B cell (primary cell): ENCODE data around the gene ESPN. TPM values are rescaled to one million over a fixed set of nuclear protein-coding genes. Genes with fewer than 3 reads are reported as not detected.

Experiments
- ATAC-seq: fragments of 200-7000 bp; cut with Tn5 transposase; one replicate; pipeline ENCODE4 v1.10.0; 2021; ENCODE audit warnings: low read depth, mild to moderate bottlenecking, moderate number of reproducible peaks, moderate library complexity
- CTCF ChIA-PET: fragments of 350-600 bp; sonication (Branson Sonifier 250); formaldehyde crosslinking; loops from one replicate; lab custom pipeline; 2021; ENCODE audit warnings: antibody characterized with exemption, inconsistent platforms; lab: Charles Lee
- POLR2A ChIA-PET: fragments of 350-600 bp; sonication (Branson Sonifier 250); formaldehyde crosslinking; loops from one replicate; lab custom pipeline; 2021; ENCODE audit warnings: antibody characterized with exemption; lab: Charles Lee
- DNase-seq: peaks from one replicate; pipeline ENCODE4 v3.0.0; 2013
- H2AFZ ChIP-seq: 2 replicates; pipeline ENCODE4 v1.6.1; 2012; ENCODE audit warnings: mild to moderate bottlenecking, low read depth, low read length; ENCODE audit not compliant: insufficient read depth, poor library complexity, severe bottlenecking
- H3K27ac ChIP-seq, 2 donors: 1 replicate in 1 of 2; 2 replicates in 1 of 2; pipeline ENCODE4 v1.5.1; 2012 to 2013; ENCODE audit warnings: low read length in 2 of 2, mild to moderate bottlenecking in 2 of 2, moderate library complexity in 1 of 2
- H3K27me3 ChIP-seq, 4 experiments: fragments of 200-600 bp in 1 of 4; sonication (generic) in 1 of 4; replicated peaks in 1 of 4; 1 replicate in 2 of 4; 2 replicates in 2 of 4; pipeline versions ENCODE4 v1.6.1 to v1.7.0; 2013 to 2016; ENCODE audit warnings: low read length in 3 of 4, mild to moderate bottlenecking in 2 of 4, mixed read lengths in 1 of 4, moderate library complexity in 1 of 4; ENCODE audit not compliant: insufficient read depth in 4 of 4, control insufficient read depth in 3 of 4; ENCODE audit errors: control extremely low read depth in 1 of 4
- H3K36me3 ChIP-seq, 2 experiments: replicated peaks in 1 of 2; 1 replicate in 1 of 2; 2 replicates in 1 of 2; pipeline versions ENCODE4 v1.6.1 to v1.7.1; 2013; ENCODE audit warnings: low read length in 1 of 2; ENCODE audit not compliant: insufficient read depth in 2 of 2, control insufficient read depth in 1 of 2; ENCODE audit errors: control extremely low read depth in 1 of 2, extremely low read depth in 1 of 2
- H3K4me1 ChIP-seq, 2 donors: fragments of 200-600 bp in 1 of 2; sonication (generic) in 1 of 2; 1 replicate in 1 of 2; 2 replicates in 1 of 2; pipeline versions ENCODE4 v1.5.1 to v1.6.1; 2013 to 2017; ENCODE audit warnings: low read length in 2 of 2; ENCODE audit not compliant: control insufficient read depth in 2 of 2, insufficient read depth in 2 of 2
- H3K4me2 ChIP-seq: replicated peaks from 2 replicates; pipeline ENCODE3; 2012; ENCODE audit warnings: mild to moderate bottlenecking, low read depth, low read length; ENCODE audit not compliant: poor library complexity, severe bottlenecking
- H3K4me3 ChIP-seq, 5 experiments: fragments of 200-600 bp in 1 of 5; sonication (generic) in 1 of 5; 1 replicate in 3 of 5; 2 replicates in 2 of 5; pipeline versions ENCODE4 v1.5.1 to v1.7.0; 2011 to 2016; ENCODE audit warnings: low read length in 4 of 5, mild to moderate bottlenecking in 4 of 5, low read depth in 2 of 5, control low read depth in 1 of 5, moderate library complexity in 1 of 5; ENCODE audit not compliant: insufficient read depth in 1 of 5; ENCODE audit errors: control extremely low read depth in 1 of 5, extremely low read depth in 1 of 5
- H3K79me2 ChIP-seq: fragments of 200-600 bp; sonication (generic); one replicate; pipeline ENCODE4 v1.6.0; 2016; ENCODE audit warnings: low read length; ENCODE audit not compliant: control insufficient read depth, insufficient read depth
- H3K9ac ChIP-seq: fragments of 200-600 bp; sonication (generic); 2 replicates; pipeline ENCODE4 v1.6.1; 2017; ENCODE audit warnings: mild to moderate bottlenecking, low read length, moderate library complexity
- H3K9me3 ChIP-seq, 3 donors: one replicate each; pipeline versions ENCODE4 v1.6.1 to v1.7.1; 2013; ENCODE audit warnings: low read length in 2 of 3; ENCODE audit not compliant: control insufficient read depth in 2 of 3, insufficient read depth in 1 of 3; ENCODE audit errors: control extremely low read depth in 1 of 3
- H4K20me1 ChIP-seq: 2 replicates; pipeline ENCODE4 v1.6.0; 2012; ENCODE audit warnings: mild to moderate bottlenecking, low read length; ENCODE audit not compliant: insufficient read depth, control insufficient read depth, poor library complexity, severe bottlenecking
- H3K27ac Mint-ChIP-seq: one replicate; pipeline ENCODE4 v1.8.0; 2021; ENCODE audit warnings: mixed read lengths
- H3K27me3 Mint-ChIP-seq: one replicate; pipeline ENCODE4 v1.8.0; 2021; ENCODE audit warnings: mixed read lengths
- H3K4me1 Mint-ChIP-seq: one replicate; pipeline ENCODE4 v1.8.0; 2021; ENCODE audit warnings: mixed read lengths
- H3K4me3 Mint-ChIP-seq: one replicate; pipeline ENCODE4 v1.8.0; 2021; ENCODE audit warnings: mixed read lengths
- H3K9me3 Mint-ChIP-seq: one replicate; pipeline ENCODE4 v1.8.0; 2022; ENCODE audit warnings: mixed read lengths; ENCODE audit not compliant: insufficient read depth
- EZH2 ChIP-seq: IDR thresholded peaks from 2 replicates; pipeline ENCODE4 v1.6.1; 2012; ENCODE audit warnings: borderline replicate concordance, low read depth, mild to moderate bottlenecking, moderate library complexity, low read length; ENCODE audit not compliant: insufficient read depth, poor library complexity, severe bottlenecking
- WGBS: methylation state at CpG from one replicate; pipeline ENCODE4 v1.1.5; 2013; ENCODE audit warnings: missing lambda C conversion rate; ENCODE audit not compliant: insufficient coverage; 5-methylcytosine and 5-hydroxymethylcytosine counted together
- intact Hi-C: fragments of 100-400 bp; cut with micrococcal nuclease; formaldehyde crosslinking; loops from one replicate; pipeline ENCODE4 v1.10.0; 2022
- polyA plus RNA-seq: library from polyadenylated mRNA; depleted of rRNA; stranded (reverse); fragments of >200 nt; gene quantifications from 2 replicates; pipeline ENCODE4 v1.2.3, GENCODE V29; 2012
- total RNA-seq, 2 donors: library from RNA; stranded (reverse); fragments of 120-200 nt in 1 of 2; gene quantifications; 1 replicate in 1 of 2; 2 replicates in 1 of 2; pipeline versions ENCODE4 v1.2.3 to v1.2.4, GENCODE V29; 2013 to 2022
- TF ChIP-seq, protein P1 (sequence below): fragments of 200-600 bp; IDR thresholded peaks from one replicate; pipeline ENCODE4 v1.8.0; 2022; ENCODE audit warnings: antibody characterized with exemption, mild to moderate bottlenecking

Gene ESPN
- total and polyA plus RNA-seq, 2 donors (not counting 1 experiment from before 2014, with no cell fraction given) = 0.19 to 0.25 TPM

DNA sequence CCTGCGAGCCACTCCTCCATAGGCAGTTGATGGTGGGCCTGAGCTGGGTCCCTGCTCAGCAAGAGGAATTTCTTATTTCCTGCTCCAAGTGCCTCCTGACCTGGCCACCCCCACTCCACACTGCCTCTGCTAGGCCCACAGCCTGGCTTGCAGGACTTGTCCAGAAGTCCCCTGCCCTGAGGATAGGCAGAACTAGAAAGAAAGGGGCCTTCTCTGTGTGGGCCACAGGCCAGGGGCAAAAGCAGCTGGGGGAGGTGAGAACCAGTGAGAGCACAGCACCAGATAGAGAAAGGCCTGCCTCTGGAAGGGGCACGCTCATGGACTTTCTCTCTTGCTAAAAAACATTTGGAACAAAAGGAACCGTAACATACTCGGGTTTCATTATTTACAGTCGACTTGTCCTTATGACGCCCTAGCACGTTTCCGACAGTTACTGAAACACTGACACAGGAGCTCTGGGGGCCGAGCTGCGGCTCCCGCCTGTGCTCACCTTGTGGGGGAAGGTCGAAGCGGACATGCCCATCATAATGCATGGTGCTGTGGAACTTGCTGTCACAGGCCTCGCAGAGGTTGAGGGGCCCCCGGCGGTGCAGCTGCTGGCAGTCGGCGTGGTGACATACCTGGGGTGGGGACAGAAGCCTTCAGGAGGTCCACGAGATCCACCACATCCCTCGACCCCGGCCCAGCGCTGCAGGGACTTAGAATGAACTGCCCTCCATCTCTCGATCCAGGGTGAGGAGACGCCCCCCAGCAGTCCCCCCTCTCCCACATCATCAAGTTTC is 52.7 kb downstream of the ESPN start:
- Histone ChIP-seq H3K27me3 (peaks cover 0 to 7% (median under 1%) of the 10 kb centered on the region in 4 experiments), H3K4me1 (peaks cover 2 to 6% of the 10 kb centered on the region in 2 donors), H3K4me3 (no peak overlapping the region), H3K9ac (no peak overlapping the region), H3K9me3 (no peaks in the 10 kb centered on the region), H3K79me2 (no peaks in the 10 kb centered on the region), H2AFZ (no peak overlapping the region), H3K4me2 (no peak overlapping the region), H3K27ac (no peak overlapping the region), H3K36me3 (no peaks in the 10 kb centered on the region), H4K20me1 (no peaks in the 10 kb centered on the region)
- Mint-ChIP-seq H3K4me1 (peaks cover 2% of the 10 kb centered on the region), H3K27ac (no peak overlapping the region), H3K4me3 (no peak overlapping the region), H3K9me3 (no peaks in the 10 kb centered on the region), H3K27me3 (peaks cover 10% of the 10 kb centered on the region)
- 94% methylated on average over 24 of the region's 24 CpGs for WGBS
- ATAC-seq (no peak), DNase-seq (no peak)
- CTCF ChIA-PET = interaction anchor here (0.7 to 1.2 kb wide), 6 partner anchors 9 to 115 kb away, joined by 3 to 4 read pairs (median 3); no protein-coding TSS in a partner anchor
- intact Hi-C loops = no loop called here
- POLR2A ChIA-PET = no interaction called here
- TF ChIP-seq, protein P1, sequence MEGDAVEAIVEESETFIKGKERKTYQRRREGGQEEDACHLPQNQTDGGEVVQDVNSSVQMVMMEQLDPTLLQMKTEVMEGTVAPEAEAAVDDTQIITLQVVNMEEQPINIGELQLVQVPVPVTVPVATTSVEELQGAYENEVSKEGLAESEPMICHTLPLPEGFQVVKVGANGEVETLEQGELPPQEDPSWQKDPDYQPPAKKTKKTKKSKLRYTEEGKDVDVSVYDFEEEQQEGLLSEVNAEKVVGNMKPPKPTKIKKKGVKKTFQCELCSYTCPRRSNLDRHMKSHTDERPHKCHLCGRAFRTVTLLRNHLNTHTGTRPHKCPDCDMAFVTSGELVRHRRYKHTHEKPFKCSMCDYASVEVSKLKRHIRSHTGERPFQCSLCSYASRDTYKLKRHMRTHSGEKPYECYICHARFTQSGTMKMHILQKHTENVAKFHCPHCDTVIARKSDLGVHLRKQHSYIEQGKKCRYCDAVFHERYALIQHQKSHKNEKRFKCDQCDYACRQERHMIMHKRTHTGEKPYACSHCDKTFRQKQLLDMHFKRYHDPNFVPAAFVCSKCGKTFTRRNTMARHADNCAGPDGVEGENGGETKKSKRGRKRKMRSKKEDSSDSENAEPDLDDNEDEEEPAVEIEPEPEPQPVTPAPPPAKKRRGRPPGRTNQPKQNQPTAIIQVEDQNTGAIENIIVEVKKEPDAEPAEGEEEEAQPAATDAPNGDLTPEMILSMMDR = no peak
- TF ChIP-seq EZH2 = no peak

DNA sequence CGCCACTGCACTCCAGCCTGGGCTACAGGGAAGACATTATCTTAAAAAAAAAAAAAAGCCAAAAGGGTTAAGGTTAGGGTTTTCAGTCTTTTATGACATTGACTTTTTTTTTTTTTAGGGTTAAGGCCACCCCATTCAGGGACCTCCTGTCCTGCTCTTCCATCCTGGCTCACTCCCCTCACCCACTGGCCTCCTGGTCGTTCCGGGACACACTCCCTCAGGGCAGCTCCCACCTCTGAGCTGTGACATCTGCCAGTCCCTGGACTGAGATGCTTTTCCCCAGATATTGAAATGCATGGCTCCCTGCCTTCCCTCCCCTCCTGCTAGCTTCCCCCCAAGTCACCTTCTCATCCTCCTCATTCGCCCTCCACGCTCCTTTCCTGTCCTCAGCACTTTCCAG is 57.2 kb downstream of the ESPN start:
- H3K4me3 ChIP-seq = no peak overlapping the region
- Mint-ChIP-seq H3K4me1 (peaks cover 9% of the 10 kb centered on the region), H3K27ac (no peak overlapping the region), H3K9me3 (no peaks in the 10 kb centered on the region), H3K4me3 (no peak overlapping the region), H3K27me3 (peaks cover 38% of the 10 kb centered on the region)
- no peaks in the 10 kb centered on the region for H3K36me3 ChIP-seq
- peaks cover 12 to 16% of the 10 kb centered on the region in 2 donors for H3K4me1 ChIP-seq
- no peak overlapping the region for H3K27ac ChIP-seq
- WGBS = 93% methylated on average over 5 of the region's 5 CpGs
- H3K9ac ChIP-seq = no peak overlapping the region
- POLR2A ChIA-PET = no interaction called here
- H4K20me1 ChIP-seq = no peaks in the 10 kb centered on the region
- intact Hi-C loops = no loop called here
- H2AFZ ChIP-seq = no peak overlapping the region
- H3K27me3 ChIP-seq = peaks cover 0 to 32% (median 15%) of the 10 kb centered on the region in 4 experiments
- TF ChIP-seq EZH2 = no peak
- TF ChIP-seq, protein P1 = no peak
- DNase-seq = no peak
- no peak overlapping the region for H3K4me2 ChIP-seq
- CTCF ChIA-PET = interaction anchor here (1.0 to 2.0 kb wide), 2 partner anchors 165 to 166 kb away, joined by 3 to 7 read pairs; no protein-coding TSS in a partner anchor
- peaks cover 0 to 4% (median 0%) of the 10 kb centered on the region in 3 donors for H3K9me3 ChIP-seq
- ATAC-seq = no peak
- no peaks in the 10 kb centered on the region for H3K79me2 ChIP-seq
